Gastroesophageal sphincter (tissue), 3 donors: ENCODE measurements around the gene DIAPH3.

ENCODE experiments used
- CTCF ChIP-seq, 4 experiments: fragments of 200-600 bp in 2 of 4; fragments of 450-650 bp in 2 of 4; sonication (generic) in 1 of 4; IDR thresholded peaks; one replicate each; pipeline ENCODE4 v1.5.1; 2017 to 2019; ENCODE audit warnings: antibody characterized with exemption in 4 of 4, mild to moderate bottlenecking in 2 of 4, moderate library complexity in 2 of 4
- POLR2A ChIP-seq, 2 donors: fragments of 450-650 bp; IDR thresholded peaks; one replicate each; pipeline ENCODE4 v1.6.1; 2017; ENCODE audit warnings: antibody characterized with exemption in 2 of 2, mild to moderate bottlenecking in 2 of 2, moderate library complexity in 1 of 2
- POLR2AphosphoS5 ChIP-seq: sonication (generic); formaldehyde crosslinking; IDR thresholded peaks from one replicate; pipeline ENCODE4 v1.6.1; 2017; ENCODE audit warnings: antibody characterized with exemption

GRCh38 chr13:60009300-60010253 lies 154.2 kb downstream of the DIAPH3 start:
- TF ChIP-seq POLR2A (IDR thresholded peaks at IDR 0.05) (no peak), CTCF (IDR thresholded peaks at IDR 0.05) (no peak), POLR2AphosphoS5 (no peak)
